Measurements from ENCODE around the gene LHX4. TPM values are rescaled to one million over a fixed set of nuclear protein-coding genes. Genes with fewer than 3 reads are reported as not detected.

Gene LHX4
- total and polyA plus RNA-seq, 2 donors from 2014 or later: 0.37 TPM; not detected in 1

DNA sequence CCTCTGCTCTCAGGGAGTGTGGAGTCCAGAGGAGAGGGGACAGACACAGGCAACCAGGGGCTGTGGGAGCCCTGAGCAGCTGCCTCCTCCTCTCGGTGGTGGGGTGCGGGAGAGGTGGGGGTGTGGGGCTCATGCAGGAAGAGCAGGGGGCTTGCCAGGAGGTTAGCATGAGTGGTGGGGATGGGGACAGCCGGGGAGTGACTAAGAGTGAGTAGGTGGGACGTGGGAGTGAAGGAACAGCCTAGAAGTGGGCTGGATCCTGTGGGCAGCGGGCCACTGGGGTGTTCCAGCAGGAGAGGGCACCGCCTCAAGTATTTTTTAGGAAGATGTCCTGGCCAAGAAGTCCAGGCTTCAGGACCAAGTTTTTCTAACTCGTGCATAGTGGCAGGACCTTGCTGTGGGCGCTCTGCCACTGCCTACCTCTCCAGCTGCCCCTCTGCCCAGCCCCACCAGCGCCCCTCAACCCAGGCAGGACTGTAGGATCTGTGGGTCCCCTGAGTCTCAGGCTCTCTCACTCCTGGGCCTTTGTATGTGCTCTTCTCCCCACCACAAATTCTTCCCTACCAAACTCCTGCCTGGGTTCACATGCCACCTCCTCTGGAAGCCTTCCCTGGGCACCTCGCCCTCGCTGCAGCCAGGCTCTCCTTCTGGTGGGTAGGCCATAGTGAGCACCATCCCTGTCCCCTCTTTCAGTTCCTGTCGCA lies 18.8 kb upstream of the LHX4 start:
- no peaks in the 10 kb centered on the region for H3K36me3 ChIP-seq (ENCODE audit: control insufficient read depth in 2 of 3, insufficient read depth in 3 of 3, low read length in 3 of 3)
- H3K27ac ChIP-seq (ENCODE audit: low read depth in 2 of 2, low read length in 2 of 2): no peak overlapping the region
- no peaks in the 10 kb centered on the region for H3K27me3 ChIP-seq (ENCODE audit: control insufficient read depth, insufficient read depth, low read length)
- H3K9me3 ChIP-seq (ENCODE audit: control insufficient read depth in 2 of 3, insufficient read depth in 1 of 3, low read length in 3 of 3): no peaks in the 10 kb centered on the region
- no peaks in the 10 kb centered on the region for H3K4me1 ChIP-seq (ENCODE audit: control insufficient read depth in 2 of 3, insufficient read depth in 2 of 3, low read depth in 1 of 3, low read length in 3 of 3)
- H3K9ac ChIP-seq (ENCODE audit: low read length in 3 of 3): no peak overlapping the region
- DNase-seq: peak in 1 of 5 donors; percentile 34
- TF ChIP-seq, protein P1, sequence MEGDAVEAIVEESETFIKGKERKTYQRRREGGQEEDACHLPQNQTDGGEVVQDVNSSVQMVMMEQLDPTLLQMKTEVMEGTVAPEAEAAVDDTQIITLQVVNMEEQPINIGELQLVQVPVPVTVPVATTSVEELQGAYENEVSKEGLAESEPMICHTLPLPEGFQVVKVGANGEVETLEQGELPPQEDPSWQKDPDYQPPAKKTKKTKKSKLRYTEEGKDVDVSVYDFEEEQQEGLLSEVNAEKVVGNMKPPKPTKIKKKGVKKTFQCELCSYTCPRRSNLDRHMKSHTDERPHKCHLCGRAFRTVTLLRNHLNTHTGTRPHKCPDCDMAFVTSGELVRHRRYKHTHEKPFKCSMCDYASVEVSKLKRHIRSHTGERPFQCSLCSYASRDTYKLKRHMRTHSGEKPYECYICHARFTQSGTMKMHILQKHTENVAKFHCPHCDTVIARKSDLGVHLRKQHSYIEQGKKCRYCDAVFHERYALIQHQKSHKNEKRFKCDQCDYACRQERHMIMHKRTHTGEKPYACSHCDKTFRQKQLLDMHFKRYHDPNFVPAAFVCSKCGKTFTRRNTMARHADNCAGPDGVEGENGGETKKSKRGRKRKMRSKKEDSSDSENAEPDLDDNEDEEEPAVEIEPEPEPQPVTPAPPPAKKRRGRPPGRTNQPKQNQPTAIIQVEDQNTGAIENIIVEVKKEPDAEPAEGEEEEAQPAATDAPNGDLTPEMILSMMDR (IDR thresholded peaks at IDR 0.05; ENCODE audit: borderline replicate concordance, extremely low read depth, insufficient read depth): no peak
- intact Hi-C loops (cut with DNase I): no loop called here
- no peak overlapping the region for H3K4me3 ChIP-seq (ENCODE audit: low read length in 3 of 3)
- no peak for FAIRE-seq

DNA sequence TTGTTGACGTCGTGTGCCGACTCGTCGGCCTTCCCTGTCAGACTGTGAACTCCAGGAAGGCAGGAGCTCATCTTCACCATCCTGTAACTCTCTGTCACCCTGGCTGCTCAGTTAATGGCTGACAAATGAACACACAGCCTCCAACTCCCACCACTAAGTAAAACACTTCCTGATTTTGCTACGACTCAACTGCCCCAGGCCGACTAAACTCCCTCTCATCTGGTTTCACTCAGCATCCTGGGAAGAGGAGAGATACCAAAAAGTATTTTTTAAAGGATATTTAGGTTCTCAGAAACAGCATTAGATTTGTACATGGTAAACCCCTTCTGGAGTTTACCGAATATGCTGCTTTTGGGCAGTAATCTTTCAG lies 18.2 kb upstream of the LHX4 start:
- Histone ChIP-seq H3K4me1 (ENCODE audit: control insufficient read depth in 2 of 3, insufficient read depth in 2 of 3, low read depth in 1 of 3, low read length in 3 of 3) (no peaks in the 10 kb centered on the region), H3K9ac (ENCODE audit: low read length in 3 of 3) (no peak overlapping the region), H3K9me3 (ENCODE audit: control insufficient read depth in 2 of 3, insufficient read depth in 1 of 3, low read length in 3 of 3) (no peaks in the 10 kb centered on the region), H3K4me3 (ENCODE audit: low read length in 3 of 3) (no peak overlapping the region), H3K27me3 (ENCODE audit: control insufficient read depth, insufficient read depth, low read length) (no peaks in the 10 kb centered on the region), H3K36me3 (ENCODE audit: control insufficient read depth in 2 of 3, insufficient read depth in 3 of 3, low read length in 3 of 3) (no peaks in the 10 kb centered on the region), H3K27ac (ENCODE audit: low read depth in 2 of 2, low read length in 2 of 2) (no peak overlapping the region)
- FAIRE-seq (no peak), DNase-seq (no peak)
- TF ChIP-seq, protein P1 (IDR thresholded peaks at IDR 0.05; ENCODE audit: borderline replicate concordance, extremely low read depth, insufficient read depth): no peak
- intact Hi-C loops (cut with DNase I): no loop called here

DNA sequence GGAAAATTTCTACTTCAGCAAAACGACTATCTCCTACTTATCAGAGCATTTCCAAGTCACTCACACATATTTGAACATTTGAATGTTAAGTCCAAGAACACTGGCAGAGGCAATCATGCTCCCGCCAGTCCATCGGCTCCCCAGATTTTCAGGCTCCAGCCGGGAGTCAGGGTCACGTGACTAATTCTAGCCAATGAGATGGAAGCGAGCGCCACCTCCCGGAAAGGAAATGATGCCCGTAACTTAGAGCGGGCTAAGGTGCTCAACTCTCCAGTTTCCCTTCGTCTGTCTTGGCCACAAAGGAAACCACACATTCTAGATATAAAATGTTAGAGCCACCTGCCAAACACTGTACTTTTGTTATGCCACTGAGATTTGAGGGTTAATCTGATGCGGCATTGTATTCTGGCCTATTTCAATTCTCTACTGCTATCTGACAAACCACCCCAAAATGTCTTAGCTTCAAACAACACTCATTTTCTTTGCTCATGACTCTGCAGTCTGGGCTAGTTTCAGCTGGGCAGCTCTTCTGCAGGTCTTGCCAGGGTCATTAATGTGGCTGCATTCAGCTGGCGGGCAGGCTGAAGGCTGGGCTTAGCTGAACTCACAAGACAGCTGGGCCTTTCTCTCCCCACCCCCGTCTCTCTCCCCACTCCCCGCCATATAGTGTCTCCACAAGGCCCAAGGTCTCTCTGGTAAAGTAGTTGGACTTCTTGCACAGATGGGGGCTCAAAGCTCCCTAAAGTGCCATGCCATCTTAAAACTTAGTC lies 16.5 kb upstream of the LHX4 start:
- TF ChIP-seq, protein P1 (IDR thresholded peaks at IDR 0.05; ENCODE audit: borderline replicate concordance, extremely low read depth, insufficient read depth): no peak
- no peaks in the 10 kb centered on the region for H3K27me3 ChIP-seq (ENCODE audit: control insufficient read depth, insufficient read depth, low read length)
- no peak overlapping the region for H3K27ac ChIP-seq (ENCODE audit: low read depth in 2 of 2, low read length in 2 of 2)
- DNase-seq (no peak), FAIRE-seq (no peak)
- intact Hi-C loops (cut with DNase I): no loop called here
- H3K9ac ChIP-seq (ENCODE audit: low read length in 3 of 3): no peak overlapping the region
- no peaks in the 10 kb centered on the region for H3K4me1 ChIP-seq (ENCODE audit: control insufficient read depth in 2 of 3, insufficient read depth in 2 of 3, low read depth in 1 of 3, low read length in 3 of 3)
- no peak overlapping the region for H3K4me3 ChIP-seq (ENCODE audit: low read length in 3 of 3)
- no peaks in the 10 kb centered on the region for H3K36me3 ChIP-seq (ENCODE audit: control insufficient read depth in 2 of 3, insufficient read depth in 3 of 3, low read length in 3 of 3)
- no peaks in the 10 kb centered on the region for H3K9me3 ChIP-seq (ENCODE audit: control insufficient read depth in 2 of 3, insufficient read depth in 1 of 3, low read length in 3 of 3)
